Parathyroid adenoma (tissue), 2 donors: ENCODE results near the gene KCTD4.

Experiments used
- H2AFZ ChIP-seq: fragments of 300-600 bp; sonication (generic); one replicate; pipeline ENCODE4 v1.7.0; 2017; ENCODE audit warnings: antibody characterized with exemption, mild to moderate bottlenecking
- H3K27ac ChIP-seq: fragments of 300-600 bp; sonication (generic); one replicate; pipeline ENCODE4 v1.7.0; 2017
- H3K27me3 ChIP-seq: fragments of 300-600 bp; sonication (generic); one replicate; pipeline ENCODE4 v1.7.0; 2017; ENCODE audit warnings: low read length; ENCODE audit not compliant: control insufficient read depth, insufficient read depth
- H3K36me3 ChIP-seq: fragments of 300-600 bp; sonication (generic); one replicate; pipeline ENCODE4 v1.7.0; 2017; ENCODE audit warnings: low read length; ENCODE audit not compliant: control insufficient read depth, insufficient read depth
- H3K4me1 ChIP-seq: fragments of 300-600 bp; sonication (generic); one replicate; pipeline ENCODE4 v1.7.0; 2017; ENCODE audit warnings: control low read depth
- H3K4me2 ChIP-seq: fragments of 300-600 bp; sonication (generic); one replicate; pipeline ENCODE4 v1.7.0; 2017; ENCODE audit warnings: low read length
- H3K4me3 ChIP-seq: fragments of 300-600 bp; sonication (generic); one replicate; pipeline ENCODE4 v1.7.0; 2017; ENCODE audit warnings: low read depth, low read length
- H3K79me2 ChIP-seq: fragments of 300-600 bp; sonication (generic); one replicate; pipeline ENCODE4 v1.7.0; 2017; ENCODE audit warnings: control low read depth
- H3K9ac ChIP-seq: fragments of 300-600 bp; sonication (generic); one replicate; pipeline ENCODE4 v1.7.0; 2017; ENCODE audit warnings: mild to moderate bottlenecking
- H3K9me3 ChIP-seq: fragments of 300-600 bp; sonication (generic); one replicate; pipeline ENCODE4 v1.7.0; 2017; ENCODE audit warnings: low read length; ENCODE audit not compliant: control insufficient read depth
- TF ChIP-seq, protein P1 (sequence below): fragments of 300-600 bp; sonication (generic); IDR thresholded peaks from one replicate; pipeline ENCODE4 v1.7.0; 2017; ENCODE audit warnings: antibody characterized with exemption, mild to moderate bottlenecking
- donor health status: primary hyperparathyroidism.

Gene KCTD4

DNA sequence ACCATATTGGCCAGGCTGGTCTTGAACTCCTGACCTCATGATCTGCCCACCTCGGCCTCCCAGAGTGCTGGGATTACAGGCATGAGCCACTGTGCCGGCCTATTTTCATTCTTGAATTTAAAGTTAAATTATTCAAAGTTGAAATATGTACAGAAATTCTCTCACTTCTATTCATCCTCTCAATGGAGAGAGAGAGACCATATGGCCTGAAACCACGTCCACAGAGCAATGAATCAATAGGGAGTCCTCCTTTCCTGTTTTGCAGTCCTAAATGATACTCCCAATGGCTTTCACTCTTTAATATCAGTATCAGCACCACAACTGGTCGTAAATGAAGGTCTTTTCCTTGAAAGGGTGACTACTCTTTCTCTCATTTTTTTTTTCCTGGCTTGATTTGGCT, 30.5 kb upstream of the KCTD4 start:
- Histone ChIP-seq H3K79me2 (no peaks in the 10 kb centered on the region), H3K4me2 (no peak overlapping the region), H3K9me3 (no peaks in the 10 kb centered on the region), H3K9ac (no peak overlapping the region), H3K4me3 (no peak overlapping the region), H3K36me3 (no peaks in the 10 kb centered on the region), H3K4me1 (no peaks in the 10 kb centered on the region), H2AFZ (no peak overlapping the region), H3K27me3 (no peaks in the 10 kb centered on the region), H3K27ac (no peak overlapping the region)
- TF ChIP-seq, protein P1, sequence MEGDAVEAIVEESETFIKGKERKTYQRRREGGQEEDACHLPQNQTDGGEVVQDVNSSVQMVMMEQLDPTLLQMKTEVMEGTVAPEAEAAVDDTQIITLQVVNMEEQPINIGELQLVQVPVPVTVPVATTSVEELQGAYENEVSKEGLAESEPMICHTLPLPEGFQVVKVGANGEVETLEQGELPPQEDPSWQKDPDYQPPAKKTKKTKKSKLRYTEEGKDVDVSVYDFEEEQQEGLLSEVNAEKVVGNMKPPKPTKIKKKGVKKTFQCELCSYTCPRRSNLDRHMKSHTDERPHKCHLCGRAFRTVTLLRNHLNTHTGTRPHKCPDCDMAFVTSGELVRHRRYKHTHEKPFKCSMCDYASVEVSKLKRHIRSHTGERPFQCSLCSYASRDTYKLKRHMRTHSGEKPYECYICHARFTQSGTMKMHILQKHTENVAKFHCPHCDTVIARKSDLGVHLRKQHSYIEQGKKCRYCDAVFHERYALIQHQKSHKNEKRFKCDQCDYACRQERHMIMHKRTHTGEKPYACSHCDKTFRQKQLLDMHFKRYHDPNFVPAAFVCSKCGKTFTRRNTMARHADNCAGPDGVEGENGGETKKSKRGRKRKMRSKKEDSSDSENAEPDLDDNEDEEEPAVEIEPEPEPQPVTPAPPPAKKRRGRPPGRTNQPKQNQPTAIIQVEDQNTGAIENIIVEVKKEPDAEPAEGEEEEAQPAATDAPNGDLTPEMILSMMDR = no peak

- no peaks in the 10 kb centered on the region for H3K4me1 ChIP-seq
- H3K36me3 ChIP-seq = no peaks in the 10 kb centered on the region
- H3K9me3 ChIP-seq = no peaks in the 10 kb centered on the region
- no peak overlapping the region for H2AFZ ChIP-seq
- H3K27ac ChIP-seq = no peak overlapping the region
- H3K4me2 ChIP-seq = no peak overlapping the region
- H3K9ac ChIP-seq = no peak overlapping the region
- TF ChIP-seq, protein P1 = no peak
- no peaks in the 10 kb centered on the region for H3K27me3 ChIP-seq
- no peak overlapping the region for H3K4me3 ChIP-seq
- H3K79me2 ChIP-seq = no peaks in the 10 kb centered on the region
Measured at GRCh38 chr13:45229172-45229571, 28.3 kb upstream of the KCTD4 start.

DNA sequence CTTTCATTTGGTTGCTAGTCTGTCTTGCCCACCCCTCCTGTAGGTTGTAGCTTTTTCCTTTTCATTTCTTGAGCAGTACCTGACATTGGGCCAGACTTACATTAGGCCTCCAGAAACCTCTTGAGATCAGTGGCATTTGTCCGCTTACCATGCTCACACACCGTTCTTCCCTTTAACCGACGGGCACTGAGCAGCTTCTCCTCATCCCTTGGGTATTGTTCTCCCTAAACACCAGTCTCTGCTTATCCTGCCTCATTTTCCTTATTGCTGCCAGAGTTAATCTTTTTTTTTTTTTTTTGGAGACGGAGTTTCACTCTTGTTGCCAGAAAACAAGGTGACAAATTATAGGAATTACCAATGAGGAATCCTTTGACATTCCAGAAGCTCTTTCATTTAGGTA, 27.2 kb upstream of the KCTD4 start:
- Histone ChIP-seq H3K9me3 (no peaks in the 10 kb centered on the region), H3K27me3 (no peaks in the 10 kb centered on the region), H3K79me2 (no peaks in the 10 kb centered on the region), H3K9ac (no peak overlapping the region), H3K27ac (no peak overlapping the region), H3K36me3 (no peaks in the 10 kb centered on the region), H3K4me3 (no peak overlapping the region), H2AFZ (no peak overlapping the region), H3K4me1 (no peaks in the 10 kb centered on the region), H3K4me2 (no peak overlapping the region)
- TF ChIP-seq, protein P1 = no peak

DNA sequence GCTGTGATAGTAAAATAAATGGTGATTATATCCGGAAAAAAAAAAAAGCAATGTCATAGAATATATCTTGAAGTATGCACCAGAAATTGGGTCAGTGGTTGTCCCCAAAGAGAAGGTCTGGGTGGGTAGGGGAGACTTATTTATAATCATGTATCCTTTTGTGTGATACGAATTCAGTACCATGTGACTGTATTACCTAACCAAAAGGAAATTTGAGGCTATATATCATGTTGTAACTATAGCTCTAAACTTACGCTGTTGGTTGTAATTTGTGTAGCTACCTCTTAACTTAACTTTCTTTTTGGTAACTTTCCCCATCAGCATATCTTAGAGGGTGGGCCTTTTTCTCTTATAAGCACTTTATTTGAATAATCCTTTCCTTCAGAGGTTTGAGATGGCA, 25.2 kb upstream of the KCTD4 start:
- H3K4me1 ChIP-seq = no peaks in the 10 kb centered on the region
- TF ChIP-seq, protein P1 = no peak
- H3K4me2 ChIP-seq = no peak overlapping the region
- H3K4me3 ChIP-seq = no peak overlapping the region
- H3K79me2 ChIP-seq = no peaks in the 10 kb centered on the region
- H3K9ac ChIP-seq = no peak overlapping the region
- no peaks in the 10 kb centered on the region for H3K9me3 ChIP-seq
- H3K27me3 ChIP-seq = no peaks in the 10 kb centered on the region
- no peak overlapping the region for H3K27ac ChIP-seq
- H3K36me3 ChIP-seq = no peaks in the 10 kb centered on the region
- H2AFZ ChIP-seq = no peak overlapping the region

DNA sequence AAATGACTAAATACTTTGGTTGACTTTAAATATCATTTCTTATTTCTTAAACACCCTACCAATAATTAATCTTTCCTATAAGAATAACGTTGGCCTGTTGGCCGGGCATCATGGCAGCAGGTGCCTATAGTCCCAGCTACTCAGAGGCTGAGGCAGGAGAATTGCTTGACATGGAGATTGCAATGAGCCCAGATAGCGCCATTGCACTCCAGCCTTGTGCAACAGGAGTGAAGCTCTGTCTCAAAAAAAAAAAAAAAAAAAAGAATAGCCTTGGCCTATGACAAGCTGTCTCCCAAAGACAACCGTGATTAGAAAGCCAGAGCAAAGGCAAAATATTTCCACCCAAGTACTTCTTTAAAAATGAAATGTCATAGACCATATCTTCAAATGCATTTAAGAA, 24.5 kb upstream of the KCTD4 start:
- H3K4me3 ChIP-seq = no peak overlapping the region
- H3K4me1 ChIP-seq = no peaks in the 10 kb centered on the region
- no peak overlapping the region for H3K27ac ChIP-seq
- no peaks in the 10 kb centered on the region for H3K9me3 ChIP-seq
- H3K79me2 ChIP-seq = no peaks in the 10 kb centered on the region
- H3K9ac ChIP-seq = no peak overlapping the region
- no peaks in the 10 kb centered on the region for H3K27me3 ChIP-seq
- TF ChIP-seq, protein P1 = no peak
- no peaks in the 10 kb centered on the region for H3K36me3 ChIP-seq
- H3K4me2 ChIP-seq = no peak overlapping the region
- H2AFZ ChIP-seq = no peak overlapping the region
